K562 (cell line): ENCODE measurements around the gene RGMA.

Source experiments
- CREB1 ChIP-seq, 2 experiments: sonication (generic) in 1 of 2; formaldehyde crosslinking in 1 of 2; IDR thresholded peaks; 2 replicates each; pipeline versions ENCODE4 v1.6.1 to v1.8.0; 2012 to 2022; ENCODE audit warnings: inconsistent platforms in 1 of 2, mild to moderate bottlenecking in 1 of 2, missing genetic modification reagents in 1 of 2, moderate library complexity in 1 of 2
- CTCF ChIP-seq, 3 experiments: IDR thresholded peaks in 2 of 3; conservative IDR thresholded peaks in 1 of 3; 2 replicates each; pipeline ENCODE4 v1.5.1; 2011 to 2012; ENCODE audit warnings: low read length in 3 of 3, mild to moderate bottlenecking in 3 of 3, control low read depth in 2 of 3, improper control_type of control experiment in 1 of 3, inconsistent platforms in 1 of 3, low read depth in 1 of 3, mixed read lengths in 1 of 3, moderate library complexity in 1 of 3; ENCODE audit not compliant: insufficient read depth in 2 of 3
- EZH2 ChIP-seq: IDR thresholded peaks from 2 replicates; pipeline ENCODE4 v1.6.1; 2012; ENCODE audit warnings: low read depth, mild to moderate bottlenecking, inconsistent platforms, low read length, borderline replicate concordance
- USF2 ChIP-seq: sonication (generic); formaldehyde crosslinking; IDR thresholded peaks from 2 replicates; pipeline ENCODE4 v1.5.0; 2020; ENCODE audit warnings: missing genetic modification reagents
- ZFP1 ChIP-seq: fragments of 450-650 bp; formaldehyde crosslinking; IDR thresholded peaks from 2 replicates; pipeline ENCODE4 v1.4.0; 2020; ENCODE audit warnings: mild to moderate bottlenecking, mixed read lengths

DNA sequence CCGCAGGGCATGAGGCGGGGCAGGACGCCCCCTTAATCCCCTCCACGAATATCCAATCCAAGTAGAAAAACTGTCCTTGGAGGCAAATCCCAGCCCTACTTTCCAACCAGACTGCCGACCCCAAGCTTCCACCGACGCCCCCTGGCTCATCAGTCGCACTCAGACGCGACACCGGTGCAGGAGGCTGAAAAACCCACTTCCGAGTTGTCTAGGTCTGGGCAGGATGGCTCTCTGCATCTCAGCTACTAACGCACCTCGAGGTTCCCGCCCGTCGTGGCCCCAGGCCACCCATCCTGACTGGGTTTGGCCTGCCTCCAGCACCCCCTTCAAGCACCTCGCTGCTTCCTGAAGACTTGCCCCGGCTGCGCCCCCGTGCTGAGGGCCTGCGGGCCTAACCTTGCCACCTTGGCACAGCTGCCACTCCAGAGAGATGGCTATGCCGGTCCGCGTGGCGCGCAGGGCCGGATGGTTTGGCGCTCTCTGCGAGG, 15.5 kb downstream of the RGMA start:
- no peak for TF ChIP-seq USF2 (CRISPR knock-in tag)
- TF ChIP-seq EZH2 = no peak
- no peak for TF ChIP-seq CTCF (IDR thresholded peaks at IDR 0.05 in 2 of 3, conservative IDR thresholded peaks at IDR 0.05 in 1 of 3; ENCODE audit: insufficient read depth in 2 of 3, low read depth in 1 of 3, low read length in 3 of 3)
- TF ChIP-seq ZFP1 (CRISPR knock-in tag) = no peak
- no peak for TF ChIP-seq CREB1 (IDR thresholded peaks at IDR 0.05)
- TF ChIP-seq CREB1 (CRISPR knock-in tag; IDR thresholded peaks at IDR 0.05) = no peak
